Measurements from ENCODE around the gene BRIP1.
"Not testable (repeated sequence)": the region's sequence is repeated elsewhere in the genome, so short reads cannot be mapped to it uniquely, and the experiment has no call there.

The BRIP1 gene

DNA sequence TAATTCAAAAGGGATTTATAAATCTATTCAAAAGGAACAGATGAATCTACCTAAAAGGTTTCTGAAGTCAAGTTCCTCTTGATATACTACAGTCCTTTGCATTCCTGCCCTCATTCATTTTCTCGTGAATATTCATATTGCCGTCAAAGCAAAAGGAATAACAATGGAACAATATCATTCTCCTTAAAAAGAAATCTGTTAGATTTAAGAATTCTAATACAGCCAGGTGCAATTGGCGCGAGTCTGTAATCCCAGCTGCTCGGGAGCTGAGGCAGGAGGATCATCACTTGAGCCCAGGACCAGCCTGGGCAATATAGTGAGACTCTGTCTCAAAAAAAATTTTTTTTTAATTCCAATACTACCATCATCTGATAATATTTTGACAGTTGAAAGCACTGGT, 130.3 kb downstream of the BRIP1 start:
- no peaks in the 10 kb centered on the region for H3K27me3 ChIP-seq (replicated peaks; ENCODE audit: control insufficient read depth, insufficient read depth, low read length)
- no peak overlapping the region for H3K4me3 ChIP-seq (replicated peaks; ENCODE audit: low read depth, low read length)
- DNase-seq (ENCODE audit: extremely low read depth, insufficient read length): no peak
- H3K36me3 ChIP-seq (ENCODE audit: control insufficient read depth, insufficient read depth, low read length): no peaks in the 10 kb centered on the region
- TF ChIP-seq, protein P1, sequence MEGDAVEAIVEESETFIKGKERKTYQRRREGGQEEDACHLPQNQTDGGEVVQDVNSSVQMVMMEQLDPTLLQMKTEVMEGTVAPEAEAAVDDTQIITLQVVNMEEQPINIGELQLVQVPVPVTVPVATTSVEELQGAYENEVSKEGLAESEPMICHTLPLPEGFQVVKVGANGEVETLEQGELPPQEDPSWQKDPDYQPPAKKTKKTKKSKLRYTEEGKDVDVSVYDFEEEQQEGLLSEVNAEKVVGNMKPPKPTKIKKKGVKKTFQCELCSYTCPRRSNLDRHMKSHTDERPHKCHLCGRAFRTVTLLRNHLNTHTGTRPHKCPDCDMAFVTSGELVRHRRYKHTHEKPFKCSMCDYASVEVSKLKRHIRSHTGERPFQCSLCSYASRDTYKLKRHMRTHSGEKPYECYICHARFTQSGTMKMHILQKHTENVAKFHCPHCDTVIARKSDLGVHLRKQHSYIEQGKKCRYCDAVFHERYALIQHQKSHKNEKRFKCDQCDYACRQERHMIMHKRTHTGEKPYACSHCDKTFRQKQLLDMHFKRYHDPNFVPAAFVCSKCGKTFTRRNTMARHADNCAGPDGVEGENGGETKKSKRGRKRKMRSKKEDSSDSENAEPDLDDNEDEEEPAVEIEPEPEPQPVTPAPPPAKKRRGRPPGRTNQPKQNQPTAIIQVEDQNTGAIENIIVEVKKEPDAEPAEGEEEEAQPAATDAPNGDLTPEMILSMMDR (IDR thresholded peaks at IDR 0.05; ENCODE audit: insufficient read depth, low read length, poor library complexity, severe bottlenecking): no peak

DNA sequence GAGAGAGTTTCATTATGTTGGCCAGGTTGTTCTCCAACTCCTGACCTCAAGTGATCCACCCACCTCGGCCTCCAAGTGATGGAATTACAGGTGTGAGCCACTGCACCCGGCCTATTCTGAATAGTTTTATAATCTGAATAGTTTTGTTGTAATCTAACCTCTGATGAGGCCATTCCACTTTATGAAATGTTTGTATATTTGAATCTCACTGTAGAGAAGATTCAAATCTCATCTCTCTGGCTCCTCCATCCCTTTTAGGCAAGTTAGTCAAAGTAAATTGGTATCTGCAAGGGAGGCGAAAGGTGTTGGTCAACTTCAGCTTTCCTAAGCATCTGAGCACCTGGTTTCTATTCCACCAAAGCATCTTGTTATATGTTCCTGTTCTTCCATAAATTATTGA, 131.2 kb downstream of the BRIP1 start:
- Histone ChIP-seq H3K27me3 (replicated peaks; ENCODE audit: control insufficient read depth, insufficient read depth, low read length) (no peaks in the 10 kb centered on the region), H3K4me3 (replicated peaks; ENCODE audit: low read depth, low read length) (no peak overlapping the region), H3K36me3 (ENCODE audit: control insufficient read depth, insufficient read depth, low read length) (no peaks in the 10 kb centered on the region)
- no peak for DNase-seq (ENCODE audit: extremely low read depth, insufficient read length)
- TF ChIP-seq, protein P1 (IDR thresholded peaks at IDR 0.05; ENCODE audit: insufficient read depth, low read length, poor library complexity, severe bottlenecking): no peak

DNA sequence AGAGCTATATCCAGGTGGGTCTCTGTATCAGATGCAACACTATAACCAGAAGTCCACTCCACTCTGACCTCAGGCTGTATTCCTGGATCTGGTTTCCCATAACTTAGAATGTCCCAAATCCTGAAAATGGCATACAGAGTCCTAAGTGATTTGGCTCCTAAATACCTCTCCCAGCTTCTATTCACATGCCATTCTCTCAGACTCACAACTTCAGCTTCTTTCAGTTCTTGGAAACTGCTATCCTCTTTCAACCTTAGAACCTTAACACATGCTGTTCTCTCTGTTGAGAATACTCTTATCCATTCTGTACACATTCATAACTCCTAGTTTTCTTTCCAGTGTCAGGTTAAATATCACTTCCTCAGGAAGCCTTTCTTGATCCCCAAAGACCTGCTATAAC, 132.0 kb downstream of the BRIP1 start:
- no peaks in the 10 kb centered on the region for H3K36me3 ChIP-seq (ENCODE audit: control insufficient read depth, insufficient read depth, low read length)
- no peak overlapping the region for H3K4me3 ChIP-seq (replicated peaks; ENCODE audit: low read depth, low read length)
- H3K27me3 ChIP-seq (replicated peaks; ENCODE audit: control insufficient read depth, insufficient read depth, low read length): no peaks in the 10 kb centered on the region
- TF ChIP-seq, protein P1 (IDR thresholded peaks at IDR 0.05; ENCODE audit: insufficient read depth, low read length, poor library complexity, severe bottlenecking): no peak
- DNase-seq (ENCODE audit: extremely low read depth, insufficient read length): no peak

DNA sequence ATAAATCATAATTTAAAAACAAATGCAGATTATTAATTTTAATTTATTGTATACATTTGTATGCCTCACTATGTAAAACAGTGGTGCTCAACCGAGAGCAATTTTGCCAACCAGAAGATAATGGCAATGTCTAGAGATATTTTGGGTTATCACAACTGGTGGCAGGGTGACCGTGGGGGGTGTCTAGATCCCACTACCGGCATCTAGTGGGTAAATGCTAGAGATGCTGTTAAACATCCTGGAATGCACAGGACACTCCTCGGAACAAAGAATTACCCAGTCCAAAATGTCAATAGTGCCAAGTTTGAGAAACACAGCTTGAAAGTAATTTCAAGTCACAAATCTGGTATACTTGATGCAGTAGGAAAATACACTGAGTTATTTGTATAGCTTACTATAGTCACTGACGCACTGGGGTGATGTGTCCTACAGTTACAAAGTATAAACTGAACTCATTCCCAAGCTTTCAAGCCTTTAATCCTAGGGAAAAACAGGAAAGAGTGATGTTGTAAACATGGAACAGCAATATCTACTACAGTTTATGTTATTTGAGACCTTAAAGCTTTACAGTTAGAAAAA, 133.5 kb downstream of the BRIP1 start:
- no peaks in the 10 kb centered on the region for H3K36me3 ChIP-seq (ENCODE audit: control insufficient read depth, insufficient read depth, low read length)
- TF ChIP-seq, protein P1 (IDR thresholded peaks at IDR 0.05; ENCODE audit: insufficient read depth, low read length, poor library complexity, severe bottlenecking): no peak
- no peak overlapping the region for H3K4me3 ChIP-seq (replicated peaks; ENCODE audit: low read depth, low read length)
- DNase-seq (ENCODE audit: extremely low read depth, insufficient read length): no peak
- H3K27me3 ChIP-seq (replicated peaks; ENCODE audit: control insufficient read depth, insufficient read depth, low read length): no peaks in the 10 kb centered on the region

DNA sequence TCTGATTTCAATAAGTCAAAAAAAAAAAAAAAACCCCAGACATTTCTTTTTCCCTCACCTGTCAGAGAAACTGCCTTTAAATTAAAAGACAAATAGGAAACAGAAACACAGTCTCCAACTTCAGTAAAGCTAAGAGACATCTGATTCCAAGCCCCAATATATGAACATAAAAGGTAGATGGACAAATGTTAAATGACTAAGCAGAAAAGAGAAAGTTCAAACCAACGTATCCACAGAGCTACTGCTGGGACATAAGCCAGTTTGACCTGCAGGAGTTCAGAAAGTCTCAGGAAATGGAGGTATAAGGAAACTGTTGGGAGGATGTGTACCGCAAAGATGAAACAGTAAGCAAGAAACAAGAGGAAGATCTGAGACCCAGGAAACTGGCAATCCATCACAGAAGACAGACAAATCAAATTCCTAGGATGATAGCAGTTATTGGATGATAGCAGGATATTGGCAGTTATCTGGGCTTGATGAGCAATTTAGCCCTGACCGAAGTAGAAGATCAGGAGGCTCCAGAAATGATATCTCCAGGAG, 135.0 kb downstream of the BRIP1 start:
- no peaks in the 10 kb centered on the region for H3K27me3 ChIP-seq (replicated peaks; ENCODE audit: control insufficient read depth, insufficient read depth, low read length)
- no peak overlapping the region for H3K4me3 ChIP-seq (replicated peaks; ENCODE audit: low read depth, low read length)
- no peak for DNase-seq (ENCODE audit: extremely low read depth, insufficient read length)
- no peaks in the 10 kb centered on the region for H3K36me3 ChIP-seq (ENCODE audit: control insufficient read depth, insufficient read depth, low read length)
- TF ChIP-seq, protein P1 (IDR thresholded peaks at IDR 0.05; ENCODE audit: insufficient read depth, low read length, poor library complexity, severe bottlenecking): no peak

DNA sequence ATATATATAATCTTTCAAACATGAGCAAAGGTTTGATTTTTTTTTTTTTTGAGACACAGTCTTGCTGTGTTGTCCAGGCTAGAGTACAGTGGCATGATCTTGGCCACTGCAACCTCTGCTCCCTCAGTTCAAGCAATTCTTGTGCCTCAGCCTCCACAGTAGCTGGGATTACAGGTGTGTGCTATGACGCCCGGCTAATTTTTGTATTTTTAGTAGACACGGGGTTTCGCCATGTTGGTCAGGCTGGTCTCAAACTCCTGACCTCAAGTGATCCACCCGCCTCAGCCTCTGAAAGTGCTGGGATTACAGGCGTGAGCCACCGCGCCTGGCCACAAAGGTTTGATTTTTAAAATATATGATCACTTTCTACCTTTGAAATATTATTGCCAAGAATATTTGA, 135.5 kb downstream of the BRIP1 start:
- DNase-seq (ENCODE audit: extremely low read depth, insufficient read length); H3K27me3 ChIP-seq (replicated peaks; ENCODE audit: control insufficient read depth, insufficient read depth, low read length); H3K4me3 ChIP-seq (replicated peaks; ENCODE audit: low read depth, low read length); H3K36me3 ChIP-seq (ENCODE audit: control insufficient read depth, insufficient read depth, low read length): not testable (repeated sequence)

Measured in GM06990 (cell line).